ENCODE results near the gene PIGR. TPM values are rescaled to one million over a fixed set of nuclear protein-coding genes. Genes with fewer than 3 reads are reported as not detected.

PIGR gene
- total and polyA plus RNA-seq, 2 donors from 2014 or later: 187 to 841 TPM

DNA sequence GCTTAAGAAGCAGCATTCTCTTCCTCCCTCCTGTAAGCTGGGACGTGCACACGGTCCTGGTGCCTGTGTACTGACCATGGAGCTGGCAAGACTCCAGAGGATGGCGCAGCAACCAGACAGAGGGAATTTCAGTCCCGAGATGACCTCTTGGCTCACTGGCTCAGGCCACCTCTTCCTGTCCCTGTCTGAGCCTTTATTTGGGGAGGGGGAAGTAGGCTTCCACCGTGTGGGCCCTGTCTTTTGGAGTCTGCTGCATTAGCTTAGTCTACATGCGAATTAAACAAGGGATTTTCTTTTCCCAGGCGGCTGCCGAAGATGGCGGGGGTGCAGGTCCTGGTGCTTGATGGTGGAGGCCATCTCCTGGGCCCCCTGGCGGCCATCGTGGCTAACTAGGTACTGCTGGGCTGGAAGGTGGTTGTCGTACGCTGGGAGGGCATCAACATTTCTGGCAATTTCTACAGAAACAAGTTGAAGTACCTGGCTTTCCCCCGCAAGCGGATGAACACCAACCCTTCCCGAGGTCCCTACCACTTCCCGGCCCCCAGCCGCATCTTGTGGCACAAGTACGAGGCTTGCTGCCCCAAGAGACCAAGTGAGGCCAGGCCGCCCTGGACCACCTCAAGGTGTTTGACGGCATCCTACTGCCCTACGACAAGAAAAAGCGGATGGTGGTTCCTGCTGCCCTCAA lies 38.8 kb downstream of the PIGR start:
- intact Hi-C loops (cut with DNase I): no loop called here

GRCh38 chr1:206905295-206906164 lies 40.7 kb downstream of the PIGR start:
- no peak for FAIRE-seq
- H3K27ac ChIP-seq (ENCODE audit: low read depth in 2 of 2, low read length in 2 of 2): no peak overlapping the region
- DNase-seq: no peak
- H3K27me3 ChIP-seq (ENCODE audit: control insufficient read depth, insufficient read depth, low read length): no peaks in the 10 kb centered on the region
- TF ChIP-seq, protein P1, sequence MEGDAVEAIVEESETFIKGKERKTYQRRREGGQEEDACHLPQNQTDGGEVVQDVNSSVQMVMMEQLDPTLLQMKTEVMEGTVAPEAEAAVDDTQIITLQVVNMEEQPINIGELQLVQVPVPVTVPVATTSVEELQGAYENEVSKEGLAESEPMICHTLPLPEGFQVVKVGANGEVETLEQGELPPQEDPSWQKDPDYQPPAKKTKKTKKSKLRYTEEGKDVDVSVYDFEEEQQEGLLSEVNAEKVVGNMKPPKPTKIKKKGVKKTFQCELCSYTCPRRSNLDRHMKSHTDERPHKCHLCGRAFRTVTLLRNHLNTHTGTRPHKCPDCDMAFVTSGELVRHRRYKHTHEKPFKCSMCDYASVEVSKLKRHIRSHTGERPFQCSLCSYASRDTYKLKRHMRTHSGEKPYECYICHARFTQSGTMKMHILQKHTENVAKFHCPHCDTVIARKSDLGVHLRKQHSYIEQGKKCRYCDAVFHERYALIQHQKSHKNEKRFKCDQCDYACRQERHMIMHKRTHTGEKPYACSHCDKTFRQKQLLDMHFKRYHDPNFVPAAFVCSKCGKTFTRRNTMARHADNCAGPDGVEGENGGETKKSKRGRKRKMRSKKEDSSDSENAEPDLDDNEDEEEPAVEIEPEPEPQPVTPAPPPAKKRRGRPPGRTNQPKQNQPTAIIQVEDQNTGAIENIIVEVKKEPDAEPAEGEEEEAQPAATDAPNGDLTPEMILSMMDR (IDR thresholded peaks at IDR 0.05; ENCODE audit: borderline replicate concordance, extremely low read depth, insufficient read depth): no peak
- no peaks in the 10 kb centered on the region for H3K36me3 ChIP-seq (ENCODE audit: control insufficient read depth in 2 of 3, insufficient read depth in 3 of 3, low read length in 3 of 3)
- no peak overlapping the region for H3K4me3 ChIP-seq (ENCODE audit: low read length in 3 of 3)
- no peak overlapping the region for H3K9ac ChIP-seq (ENCODE audit: low read length in 3 of 3)
- H3K4me1 ChIP-seq (ENCODE audit: control insufficient read depth in 2 of 3, insufficient read depth in 2 of 3, low read depth in 1 of 3, low read length in 3 of 3): peaks cover 0 to 7% (median 0%) of the 10 kb centered on the region in 3 donors
- intact Hi-C loops (cut with DNase I): no loop called here
- H3K9me3 ChIP-seq (ENCODE audit: control insufficient read depth in 2 of 3, insufficient read depth in 1 of 3, low read length in 3 of 3): no peaks in the 10 kb centered on the region

More for the DNA sequence above, 38.8 kb downstream of the PIGR start:
- Histone ChIP-seq H3K4me1 (ENCODE audit: control insufficient read depth in 2 of 3, insufficient read depth in 2 of 3, low read depth in 1 of 3, low read length in 3 of 3) (peaks cover 0 to 7% (median 0%) of the 10 kb centered on the region in 3 donors), H3K9me3 (ENCODE audit: control insufficient read depth in 2 of 3, insufficient read depth in 1 of 3, low read length in 3 of 3) (no peaks in the 10 kb centered on the region), H3K4me3 (ENCODE audit: low read length in 3 of 3) (no peak overlapping the region), H3K27ac (ENCODE audit: low read depth in 2 of 2, low read length in 2 of 2) (no peak overlapping the region), H3K9ac (ENCODE audit: low read length in 3 of 3) (no peak overlapping the region), H3K36me3 (ENCODE audit: control insufficient read depth in 2 of 3, insufficient read depth in 3 of 3, low read length in 3 of 3) (no peaks in the 10 kb centered on the region), H3K27me3 (ENCODE audit: control insufficient read depth, insufficient read depth, low read length) (no peaks in the 10 kb centered on the region)
- FAIRE-seq: no peak
- peak in 1 of 5 donors; percentile 80 for DNase-seq
- TF ChIP-seq, protein P1 (IDR thresholded peaks at IDR 0.05; ENCODE audit: borderline replicate concordance, extremely low read depth, insufficient read depth): peak; percentile 10

DNA sequence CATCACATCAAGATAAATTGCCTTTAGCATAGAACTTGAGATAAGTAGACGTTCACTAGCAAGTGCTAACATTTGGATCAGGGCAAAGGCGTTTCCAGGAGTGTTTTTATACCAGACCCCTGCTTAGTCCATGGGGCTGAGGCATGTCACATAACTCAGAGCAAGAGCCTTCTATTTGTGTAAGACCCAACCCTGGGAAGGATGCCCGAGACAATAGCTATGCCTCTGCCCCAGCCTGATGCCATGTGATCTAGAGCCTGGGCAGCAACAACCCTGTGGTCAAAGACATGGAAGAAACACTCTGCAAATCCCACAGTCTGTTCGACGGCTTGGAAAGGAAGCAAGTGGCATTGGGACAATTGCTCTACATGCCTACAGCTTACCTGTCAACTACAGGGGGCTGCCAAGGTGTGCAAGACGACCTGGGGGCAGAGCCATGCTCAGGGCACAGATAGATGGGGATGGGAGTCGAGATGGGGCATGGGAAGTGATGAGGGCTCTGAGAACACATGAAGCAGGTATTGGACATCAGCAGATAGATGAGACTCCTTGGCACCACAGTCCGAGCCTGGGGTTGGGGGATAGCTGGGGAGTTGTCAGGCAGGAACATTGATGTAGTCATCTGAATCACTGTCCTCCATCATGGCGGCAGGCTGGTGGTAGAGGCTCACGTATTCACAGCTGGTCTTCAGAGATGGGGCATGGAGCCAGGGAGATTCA lies 41.7 kb downstream of the PIGR start:
- H3K4me1 ChIP-seq (ENCODE audit: control insufficient read depth in 2 of 3, insufficient read depth in 2 of 3, low read depth in 1 of 3, low read length in 3 of 3): peaks cover 0 to 2% (median 0%) of the 10 kb centered on the region in 3 donors
- H3K4me3 ChIP-seq (ENCODE audit: low read length in 3 of 3): no peak overlapping the region
- TF ChIP-seq, protein P1 (IDR thresholded peaks at IDR 0.05; ENCODE audit: borderline replicate concordance, extremely low read depth, insufficient read depth): no peak
- no peaks in the 10 kb centered on the region for H3K27me3 ChIP-seq (ENCODE audit: control insufficient read depth, insufficient read depth, low read length)
- no peak overlapping the region for H3K27ac ChIP-seq (ENCODE audit: low read depth in 2 of 2, low read length in 2 of 2)
- intact Hi-C loops (cut with DNase I): no loop called here
- no peak for FAIRE-seq
- no peaks in the 10 kb centered on the region for H3K36me3 ChIP-seq (ENCODE audit: control insufficient read depth in 2 of 3, insufficient read depth in 3 of 3, low read length in 3 of 3)
- no peak overlapping the region for H3K9ac ChIP-seq (ENCODE audit: low read length in 3 of 3)
- no peaks in the 10 kb centered on the region for H3K9me3 ChIP-seq (ENCODE audit: control insufficient read depth in 2 of 3, insufficient read depth in 1 of 3, low read length in 3 of 3)
- no peak for DNase-seq
